Heart right ventricle (tissue), 16 donors: Measurements from ENCODE around the gene GSTA3. TPM values are rescaled to one million over a fixed set of nuclear protein-coding genes. Genes with fewer than 3 reads are reported as not detected.
"Not testable (repeated sequence)": the region's sequence is repeated elsewhere in the genome, so short reads cannot be mapped to it uniquely, and the experiment has no call there.

ENCODE experiments used
- ATAC-seq, 8 donors: fragments of 200-7000 bp; cut with Tn5 transposase; one replicate each; pipeline ENCODE4 v1.9.1; 2020; ENCODE audit warnings: mild to moderate bottlenecking in 8 of 8, moderate library complexity in 8 of 8, moderate number of reproducible peaks in 1 of 8
- DNase-seq, 2 donors: peaks; one replicate each; pipeline ENCODE4 v3.0.0-alpha.2; 2020
- H3K27ac ChIP-seq, 10 donors: fragments of 200-600 bp; sonication (generic) in 2 of 10; one replicate each; pipeline versions ENCODE4 v1.5.0 to v1.8.0; 2020 to 2022; ENCODE audit warnings: mild to moderate bottlenecking in 3 of 10
- H3K27me3 ChIP-seq, 7 donors: fragments of 200-600 bp; one replicate each; pipeline ENCODE4 v1.8.0; 2021 to 2022; ENCODE audit warnings: mild to moderate bottlenecking in 2 of 7
- H3K36me3 ChIP-seq, 9 donors: fragments of 200-600 bp; sonication (generic) in 1 of 9; one replicate each; pipeline versions ENCODE4 v1.5.0 to v1.8.0; 2020 to 2022; ENCODE audit warnings: mild to moderate bottlenecking in 2 of 9
- H3K4me1 ChIP-seq, 9 donors: fragments of 200-600 bp; sonication (generic) in 1 of 9; one replicate each; pipeline versions ENCODE4 v1.5.0 to v1.8.0; 2020 to 2022; ENCODE audit warnings: mild to moderate bottlenecking in 4 of 9
- H3K4me3 ChIP-seq, 10 donors: fragments of 200-600 bp; sonication (generic) in 2 of 10; one replicate each; pipeline versions ENCODE4 v1.5.0 to v1.8.0; 2020 to 2022; ENCODE audit warnings: mild to moderate bottlenecking in 7 of 10, moderate library complexity in 2 of 10
- H3K9me3 ChIP-seq, 11 donors: fragments of 200-600 bp in 10 of 11; sonication (generic) in 2 of 11; one replicate each; pipeline versions ENCODE4 v1.5.0 to v1.8.0; 2013 to 2022; ENCODE audit warnings: mild to moderate bottlenecking in 2 of 11, control low read depth in 1 of 11, moderate library complexity in 1 of 11
- WGBS, 2 donors: extraction: QIAGEN DNeasy Blood & Tissue Kit; methylation state at CpG; one replicate each; pipeline ENCODE4 v1.1.7; 2013; ENCODE audit warnings: inconsistent platforms in 1 of 2; 5-methylcytosine and 5-hydroxymethylcytosine counted together
- intact Hi-C, 10 donors: fragments of 100-400 bp; cut with DNase I; formaldehyde crosslinking; loops; one replicate each; pipeline versions ENCODE4 v1.11.1 to v1.14.2; 2022
- polyA plus RNA-seq, 2 donors: library from polyadenylated mRNA; stranded (reverse); fragments of 200-250 nt; gene quantifications; one replicate each; pipeline ENCODE4 v1.2.3, GENCODE V29; 2013
- total RNA-seq, 10 donors: library from RNA; stranded (reverse); fragmentation: NEBNext Ultra II Directional in 3 of 10; extraction: Animal tissue kit (Norgen Biotek cat#: 25700) in 3 of 10; gene quantifications; one replicate each; pipeline versions ENCODE4 v1.2.1 to v1.2.4, GENCODE V29; 2021 to 2023
- TF ChIP-seq, protein P1 (sequence below), 9 donors: fragments of 200-600 bp; sonication (generic) in 2 of 9; IDR thresholded peaks; one replicate each; pipeline versions ENCODE4 v1.5.0 to v1.8.0; 2021 to 2022; ENCODE audit warnings: antibody characterized with exemption in 9 of 9, mild to moderate bottlenecking in 5 of 9, moderate library complexity in 1 of 9
- donor health status: Arrhythmogenic right ventricular cardiomyopathy.
- donor health status: ischemic (EF 13 %, LVEDD 7.1; RV severe dilation, severe dysfunction).
- donor health status: healthy with polysubstance abuse.
- donor health status: DM: no; HTN: yes; CAD: no.
- donor health status: DM: no; HTN: no; CAD: no.
- donor health status: ischemic (EF 25% LVEDD 6.9; RV normal size, moderate dysfunction).
- donor health status: ischemic (EF 25% LVEDD 5.7; RV mildly dilated, moderate dysfunction).
- donor health status: healthy.
- donor health status: DM: yes; HTN: yes; CAD: no.
- donor health status: Ischemic cardiomyopathy.
- donor health status: ischemic (EF 35%, LVEDD 5.7; RV mildly dilated, moderate dysfunction).
- donor health status: nonischemic (EF 11% LVEDD 7.7; RV severe dilation, severe dysfunction).
- donor health status: DM: yes; HTN: yes; CAD: no.
- donor health status: PGD.
- donor health status: ischemic (EF 29% LVEDD 5.4; RV normal size, mild dysfunction).
- donor health status: nonischemic (EF 23%, LVEDD 6.1; RV moderate dilation, normal function).

The GSTA3 gene
- total and polyA plus RNA-seq, 12 donors, result not detected

DNA sequence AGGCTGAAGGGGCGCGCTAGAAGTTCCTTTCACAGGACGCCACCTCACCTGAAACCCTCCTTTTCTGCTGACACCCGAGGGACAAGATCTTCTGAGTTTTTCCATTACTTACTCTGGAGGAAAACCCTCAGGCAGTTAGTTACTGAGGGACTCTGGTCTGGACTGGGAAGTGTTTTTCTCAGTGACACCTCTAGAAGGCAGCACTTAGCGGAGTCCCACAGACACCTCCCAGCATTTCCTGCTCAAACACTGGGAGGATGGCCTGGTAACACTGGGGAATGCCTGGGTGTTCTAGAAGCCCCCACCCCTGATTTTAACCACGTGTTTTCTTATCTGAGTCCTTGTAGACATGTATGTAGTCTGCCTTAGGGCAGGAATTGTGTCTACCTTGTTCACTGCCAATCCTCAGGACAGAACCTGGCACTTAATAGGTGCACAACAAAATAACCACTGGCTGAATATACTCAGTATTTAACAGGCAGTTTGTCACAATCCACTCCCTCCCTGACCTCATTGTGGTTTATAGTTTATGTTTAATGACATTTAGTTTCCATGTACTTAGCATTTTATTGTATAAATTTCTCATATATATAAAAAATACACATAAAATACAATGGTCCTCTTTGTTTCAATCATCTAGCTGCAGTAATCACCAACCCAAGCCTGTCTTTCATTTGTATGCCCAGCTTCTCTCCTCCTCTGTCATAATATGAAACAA, 4.8 kb downstream of the GSTA3 start:
- no peak for DNase-seq
- Histone ChIP-seq H3K27ac (no peak overlapping the region), H3K4me3 (no peak overlapping the region), H3K27me3 (peaks cover 0 to 6% (median 0%) of the 10 kb centered on the region in 7 donors), H3K36me3 (no peaks in the 10 kb centered on the region), H3K4me1 (no peaks in the 10 kb centered on the region), H3K9me3 (peaks cover 0 to 5% (median 0%) of the 10 kb centered on the region in 11 donors)
- no peak for ATAC-seq
- TF ChIP-seq, protein P1, sequence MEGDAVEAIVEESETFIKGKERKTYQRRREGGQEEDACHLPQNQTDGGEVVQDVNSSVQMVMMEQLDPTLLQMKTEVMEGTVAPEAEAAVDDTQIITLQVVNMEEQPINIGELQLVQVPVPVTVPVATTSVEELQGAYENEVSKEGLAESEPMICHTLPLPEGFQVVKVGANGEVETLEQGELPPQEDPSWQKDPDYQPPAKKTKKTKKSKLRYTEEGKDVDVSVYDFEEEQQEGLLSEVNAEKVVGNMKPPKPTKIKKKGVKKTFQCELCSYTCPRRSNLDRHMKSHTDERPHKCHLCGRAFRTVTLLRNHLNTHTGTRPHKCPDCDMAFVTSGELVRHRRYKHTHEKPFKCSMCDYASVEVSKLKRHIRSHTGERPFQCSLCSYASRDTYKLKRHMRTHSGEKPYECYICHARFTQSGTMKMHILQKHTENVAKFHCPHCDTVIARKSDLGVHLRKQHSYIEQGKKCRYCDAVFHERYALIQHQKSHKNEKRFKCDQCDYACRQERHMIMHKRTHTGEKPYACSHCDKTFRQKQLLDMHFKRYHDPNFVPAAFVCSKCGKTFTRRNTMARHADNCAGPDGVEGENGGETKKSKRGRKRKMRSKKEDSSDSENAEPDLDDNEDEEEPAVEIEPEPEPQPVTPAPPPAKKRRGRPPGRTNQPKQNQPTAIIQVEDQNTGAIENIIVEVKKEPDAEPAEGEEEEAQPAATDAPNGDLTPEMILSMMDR (IDR thresholded peaks at IDR 0.05), result peak in 1 of 9 donors; percentile 18
- intact Hi-C loops, result no loop called here
- WGBS, 2 donors, result 57 to 62% methylated on average over 6 of the region's 6 CpGs

- H3K4me3 ChIP-seq, result no peak overlapping the region
- H3K27me3 ChIP-seq, result peaks cover 0 to 9% (median 0%) of the 10 kb centered on the region in 7 donors
- intact Hi-C loops, result no loop called here
- no peaks in the 10 kb centered on the region for H3K4me1 ChIP-seq
- H3K27ac ChIP-seq, result no peak overlapping the region
- H3K36me3 ChIP-seq, result no peaks in the 10 kb centered on the region
- WGBS, 2 donors, result 87 to 92% methylated on average over 4 of the region's 4 CpGs
- peaks cover 0 to 8% (median 0%) of the 10 kb centered on the region in 11 donors for H3K9me3 ChIP-seq
- TF ChIP-seq, protein P1 (IDR thresholded peaks at IDR 0.05), result no peak
- ATAC-seq (no peak), DNase-seq (no peak)
Measured at GRCh38 chr6:52900536-52900935, 9.0 kb downstream of the GSTA3 start.

GRCh38 chr6:52895790-52896189, 13.7 kb downstream of the GSTA3 start:
- WGBS, 2 donors, result 57 to 58% methylated on average over 3 of the region's 3 CpGs
- H3K9me3 ChIP-seq, ATAC-seq, H3K36me3 ChIP-seq, H3K4me3 ChIP-seq, H3K27ac ChIP-seq, H3K4me1 ChIP-seq, H3K27me3 ChIP-seq, intact Hi-C loops, DNase-seq: not testable (repeated sequence)

GRCh38 chr6:52894285-52894684, 15.2 kb downstream of the GSTA3 start:
- peaks cover 0 to 3% (median 0%) of the 10 kb centered on the region in 7 donors for H3K27me3 ChIP-seq
- TF ChIP-seq, protein P1 (IDR thresholded peaks at IDR 0.05), result no peak
- H3K36me3 ChIP-seq, result no peaks in the 10 kb centered on the region
- H3K4me1 ChIP-seq, result no peaks in the 10 kb centered on the region
- DNase-seq, result no peak
- intact Hi-C loops, result no loop called here
- H3K9me3 ChIP-seq, result peaks cover 0 to 8% (median 0%) of the 10 kb centered on the region in 11 donors
- 77% methylated on average over 2 of the region's 2 CpGs for WGBS, 2 donors
- H3K27ac ChIP-seq, result no peak overlapping the region
- ATAC-seq, result no peak
- H3K4me3 ChIP-seq, result no peak overlapping the region

GRCh38 chr6:52893803-52894202, 15.7 kb downstream of the GSTA3 start:
- no peak for DNase-seq
- WGBS, 2 donors, result 54 to 74% methylated on average over 2 of the region's 2 CpGs
- no peak overlapping the region for H3K4me3 ChIP-seq
- peaks cover 0 to 3% (median 0%) of the 10 kb centered on the region in 7 donors for H3K27me3 ChIP-seq
- intact Hi-C loops, result no loop called here
- no peaks in the 10 kb centered on the region for H3K4me1 ChIP-seq
- no peak overlapping the region for H3K27ac ChIP-seq
- H3K9me3 ChIP-seq, result peaks cover 0 to 8% (median 0%) of the 10 kb centered on the region in 11 donors
- TF ChIP-seq, protein P1 (IDR thresholded peaks at IDR 0.05), result no peak
- H3K36me3 ChIP-seq, result no peaks in the 10 kb centered on the region
- ATAC-seq, result no peak
